ENCODE data around the gene PEX14. TPM values are rescaled to one million over a fixed set of nuclear protein-coding genes. Genes with fewer than 3 reads are reported as not detected.

Gene PEX14
- total RNA-seq, 1 donor from 2014 or later = 10.6 TPM

DNA sequence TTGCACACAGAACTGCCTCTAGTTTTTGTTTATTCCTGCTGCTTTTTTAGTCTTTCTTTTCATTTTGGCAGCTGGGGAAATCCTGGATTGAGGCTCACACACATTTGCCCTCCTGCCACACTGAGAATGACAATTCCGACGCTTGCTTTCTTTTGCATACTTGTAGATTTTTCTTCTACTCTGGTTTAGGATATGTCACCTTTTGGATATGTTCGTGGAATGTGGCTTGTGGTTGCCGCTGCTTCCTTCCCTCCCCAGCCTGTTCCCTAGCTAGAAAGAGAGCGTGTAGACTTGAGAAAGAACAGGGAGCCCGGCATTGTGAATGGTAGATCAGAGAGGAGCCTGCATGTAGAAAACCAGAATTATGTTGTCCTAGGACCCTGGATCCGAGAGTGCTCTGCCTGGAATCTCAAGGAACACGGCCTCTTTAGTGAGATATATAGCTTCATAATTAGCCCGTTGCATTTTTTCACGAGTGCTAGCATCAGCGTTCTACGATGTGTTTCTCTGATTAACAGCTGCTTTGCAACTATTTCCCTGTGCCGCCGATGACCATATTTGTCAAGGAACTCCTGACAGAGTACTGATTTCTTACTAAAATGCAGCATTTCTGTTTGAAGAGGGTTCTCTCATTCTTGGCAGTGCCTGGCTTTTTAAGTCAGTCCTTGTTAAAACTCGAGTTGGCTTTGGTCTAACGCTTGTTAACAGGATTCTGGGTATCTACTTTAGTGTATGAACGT lies 56.2 kb downstream of the PEX14 start:
- peaks cover 10 to 26% of the 10 kb centered on the region in 2 donors for H3K4me1 ChIP-seq
- intact Hi-C loops (cut with DNase I) = loop anchor here (5.0 kb wide), 1 partner anchor 676 kb away; no protein-coding TSS in a partner anchor
- peak overlapping the region in 1 of 2 donors; percentile 31 for H3K27ac ChIP-seq

DNA sequence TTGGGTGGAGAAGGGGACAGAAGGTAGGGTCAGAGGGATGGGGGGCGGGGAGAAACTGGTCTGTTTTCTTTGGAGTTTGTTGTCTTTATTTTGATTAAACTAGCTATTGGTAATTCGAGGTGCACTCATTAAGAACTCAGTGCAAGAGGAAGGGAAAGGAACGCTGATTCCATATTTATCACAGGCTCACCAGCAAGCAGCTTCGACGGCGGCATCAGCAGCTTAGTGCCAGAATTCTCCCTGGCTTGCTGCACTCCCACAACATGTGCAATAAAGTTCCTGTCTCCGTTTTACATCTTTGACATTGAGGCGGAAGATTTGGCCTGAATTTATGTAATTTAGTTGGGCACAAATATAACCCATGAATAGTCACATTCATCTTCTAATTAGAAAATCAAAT lies 57.6 kb downstream of the PEX14 start:
- H3K4me1 ChIP-seq = peaks cover 10 to 22% of the 10 kb centered on the region in 2 donors
- H3K36me3 ChIP-seq = peaks cover 0 to 5% of the 10 kb centered on the region in 2 donors
- H3K27ac ChIP-seq = no peak overlapping the region
- DNase-seq (ENCODE audit: low spot score in 2 of 2) = peak in 1 of 2 donors; percentile 40
- TF ChIP-seq, protein P1, sequence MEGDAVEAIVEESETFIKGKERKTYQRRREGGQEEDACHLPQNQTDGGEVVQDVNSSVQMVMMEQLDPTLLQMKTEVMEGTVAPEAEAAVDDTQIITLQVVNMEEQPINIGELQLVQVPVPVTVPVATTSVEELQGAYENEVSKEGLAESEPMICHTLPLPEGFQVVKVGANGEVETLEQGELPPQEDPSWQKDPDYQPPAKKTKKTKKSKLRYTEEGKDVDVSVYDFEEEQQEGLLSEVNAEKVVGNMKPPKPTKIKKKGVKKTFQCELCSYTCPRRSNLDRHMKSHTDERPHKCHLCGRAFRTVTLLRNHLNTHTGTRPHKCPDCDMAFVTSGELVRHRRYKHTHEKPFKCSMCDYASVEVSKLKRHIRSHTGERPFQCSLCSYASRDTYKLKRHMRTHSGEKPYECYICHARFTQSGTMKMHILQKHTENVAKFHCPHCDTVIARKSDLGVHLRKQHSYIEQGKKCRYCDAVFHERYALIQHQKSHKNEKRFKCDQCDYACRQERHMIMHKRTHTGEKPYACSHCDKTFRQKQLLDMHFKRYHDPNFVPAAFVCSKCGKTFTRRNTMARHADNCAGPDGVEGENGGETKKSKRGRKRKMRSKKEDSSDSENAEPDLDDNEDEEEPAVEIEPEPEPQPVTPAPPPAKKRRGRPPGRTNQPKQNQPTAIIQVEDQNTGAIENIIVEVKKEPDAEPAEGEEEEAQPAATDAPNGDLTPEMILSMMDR (IDR thresholded peaks at IDR 0.05) = no peak
- no peaks in the 10 kb centered on the region for H3K9me3 ChIP-seq
- no peaks in the 10 kb centered on the region for H3K27me3 ChIP-seq
- intact Hi-C loops (cut with DNase I) = loop anchor here (2.0 to 5.0 kb wide), 2 partner anchors 100 to 675 kb away; no protein-coding TSS in a partner anchor
- H3K4me3 ChIP-seq = no peak overlapping the region

More for the DNA sequence above, 56.2 kb downstream of the PEX14 start:
- no peaks in the 10 kb centered on the region for H3K36me3 ChIP-seq
- DNase-seq (ENCODE audit: low spot score in 2 of 2) = peak in 1 of 2 donors; percentile 56
- TF ChIP-seq, protein P1 (IDR thresholded peaks at IDR 0.05) = no peak
- no peaks in the 10 kb centered on the region for H3K9me3 ChIP-seq
- peak overlapping the region in 1 of 2 donors; percentile 33 for H3K4me3 ChIP-seq
- H3K27me3 ChIP-seq = no peaks in the 10 kb centered on the region

DNA sequence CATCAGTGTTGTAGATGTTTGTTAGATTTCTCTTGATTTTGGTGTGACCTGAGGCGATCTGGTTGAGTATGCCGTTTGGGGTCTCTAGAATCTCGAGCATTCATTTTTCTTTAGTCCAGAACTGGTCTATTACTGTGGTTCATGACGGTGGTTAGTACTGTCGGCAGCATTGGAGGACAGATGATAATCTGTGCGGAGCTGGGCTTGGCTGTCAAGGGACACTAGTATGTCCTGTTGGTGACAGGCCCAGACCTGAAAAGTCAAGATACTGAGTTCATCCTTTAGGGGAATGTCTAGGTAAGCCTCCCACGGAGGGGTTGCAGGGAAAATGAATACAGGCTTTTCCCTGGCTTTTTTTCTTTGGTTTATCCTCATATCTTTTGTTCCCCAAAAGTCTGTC lies 59.8 kb downstream of the PEX14 start:
- Histone ChIP-seq H3K4me1 (peaks cover 0 to 17% of the 10 kb centered on the region in 2 donors), H3K27ac (no peak overlapping the region), H3K36me3 (peaks cover 0 to 5% of the 10 kb centered on the region in 2 donors), H3K9me3 (no peaks in the 10 kb centered on the region), H3K27me3 (no peaks in the 10 kb centered on the region), H3K4me3 (no peak overlapping the region)
- intact Hi-C loops (cut with DNase I) = loop anchor here (5.0 kb wide), 1 partner anchor 673 kb away; no protein-coding TSS in a partner anchor
- peak in 1 of 2 donors; percentile 5 for DNase-seq (ENCODE audit: low spot score in 2 of 2)
- TF ChIP-seq, protein P1 (IDR thresholded peaks at IDR 0.05) = no peak

DNA sequence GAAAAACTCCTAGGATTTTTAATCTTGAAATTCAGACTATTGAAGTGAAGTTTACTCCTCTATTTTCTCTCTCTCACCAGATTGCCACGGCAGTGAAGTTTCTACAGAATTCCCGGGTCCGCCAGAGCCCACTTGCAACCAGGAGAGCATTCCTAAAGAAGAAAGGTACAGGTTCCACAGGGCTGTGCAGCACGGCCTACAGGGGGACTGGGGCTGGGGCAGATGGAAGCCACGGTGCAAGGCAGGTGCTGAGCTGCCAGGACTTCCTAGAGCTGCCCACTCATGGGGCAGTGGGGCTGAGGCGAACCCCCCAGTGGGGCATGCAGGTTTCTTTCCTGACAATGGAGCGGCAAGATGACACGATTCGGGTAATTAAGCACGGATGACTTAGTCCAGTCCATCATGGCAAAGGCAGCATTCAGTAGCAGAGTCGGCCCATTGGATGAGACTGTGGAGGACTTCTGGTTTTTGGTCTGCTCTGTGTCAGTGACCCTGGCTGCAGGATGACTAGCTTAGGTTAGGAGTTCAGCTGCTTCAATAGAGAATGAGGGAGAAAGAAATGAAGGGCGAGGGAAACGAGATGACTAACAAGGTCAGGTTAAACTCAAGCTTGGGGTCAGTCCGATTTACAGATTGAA lies 61.5 kb downstream of the PEX14 start:
- peaks cover 0 to 18% of the 10 kb centered on the region in 2 donors for H3K4me1 ChIP-seq
- no peaks in the 10 kb centered on the region for H3K9me3 ChIP-seq
- H3K27me3 ChIP-seq = no peaks in the 10 kb centered on the region
- TF ChIP-seq, protein P1 (IDR thresholded peaks at IDR 0.05) = no peak
- no peak overlapping the region for H3K4me3 ChIP-seq
- intact Hi-C loops (cut with DNase I) = no loop called here
- H3K27ac ChIP-seq = no peak overlapping the region
- H3K36me3 ChIP-seq = peaks cover 0 to 5% of the 10 kb centered on the region in 2 donors
- DNase-seq (ENCODE audit: low spot score in 2 of 2) = peak in 1 of 2 donors; percentile 30

DNA sequence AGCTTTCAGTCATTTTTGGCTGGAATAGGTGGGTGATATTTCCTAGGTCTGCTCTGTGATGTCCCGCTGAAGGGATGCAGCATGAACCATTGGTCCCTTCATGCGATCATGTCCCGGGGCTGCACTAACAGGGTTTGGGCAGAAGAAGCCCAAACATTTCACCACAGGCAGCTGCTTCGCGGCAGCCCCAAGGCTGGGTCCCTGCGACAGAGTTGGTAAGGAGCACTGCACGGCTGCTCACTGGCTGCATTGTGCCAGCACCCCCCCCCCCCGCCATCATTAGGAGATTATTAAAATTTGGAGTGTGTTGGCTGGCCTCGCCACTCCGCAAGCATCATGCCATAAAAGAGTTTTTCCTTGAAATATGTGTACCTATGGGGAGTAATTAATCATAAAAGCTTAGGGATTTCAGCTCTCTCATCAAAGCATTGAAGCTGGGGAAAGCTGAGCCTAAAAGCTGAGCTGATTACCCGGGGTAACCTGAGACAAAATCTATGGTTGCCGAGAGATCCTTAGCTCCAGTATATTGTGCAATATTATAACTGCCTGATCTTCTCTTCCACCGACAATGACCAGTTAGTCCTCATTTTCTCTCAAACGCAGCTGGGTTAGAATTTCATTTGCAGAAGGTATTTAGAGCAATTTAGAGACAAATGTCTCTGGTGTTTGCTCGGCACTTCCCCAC lies 62.5 kb downstream of the PEX14 start:
- no peak overlapping the region for H3K4me3 ChIP-seq
- peaks cover 0 to 5% of the 10 kb centered on the region in 2 donors for H3K36me3 ChIP-seq
- no peaks in the 10 kb centered on the region for H3K27me3 ChIP-seq
- DNase-seq (ENCODE audit: low spot score in 2 of 2) = no peak
- intact Hi-C loops (cut with DNase I) = no loop called here
- H3K9me3 ChIP-seq = no peaks in the 10 kb centered on the region
- H3K27ac ChIP-seq = no peak overlapping the region
- TF ChIP-seq, protein P1 (IDR thresholded peaks at IDR 0.05) = no peak
- peaks cover 0 to 18% of the 10 kb centered on the region in 2 donors for H3K4me1 ChIP-seq
